Central memory CD4-positive, alpha-beta T cell (primary cell): ENCODE measurements around the gene EIF4A2.
"Not testable (repeated sequence)": the region's sequence is repeated elsewhere in the genome, so short reads cannot be mapped to it uniquely, and the experiment has no call there.

Experiments used
- DNase-seq: peaks from one replicate; pipeline ENCODE4 v3.0.0; 2022

Gene EIF4A2

DNA sequence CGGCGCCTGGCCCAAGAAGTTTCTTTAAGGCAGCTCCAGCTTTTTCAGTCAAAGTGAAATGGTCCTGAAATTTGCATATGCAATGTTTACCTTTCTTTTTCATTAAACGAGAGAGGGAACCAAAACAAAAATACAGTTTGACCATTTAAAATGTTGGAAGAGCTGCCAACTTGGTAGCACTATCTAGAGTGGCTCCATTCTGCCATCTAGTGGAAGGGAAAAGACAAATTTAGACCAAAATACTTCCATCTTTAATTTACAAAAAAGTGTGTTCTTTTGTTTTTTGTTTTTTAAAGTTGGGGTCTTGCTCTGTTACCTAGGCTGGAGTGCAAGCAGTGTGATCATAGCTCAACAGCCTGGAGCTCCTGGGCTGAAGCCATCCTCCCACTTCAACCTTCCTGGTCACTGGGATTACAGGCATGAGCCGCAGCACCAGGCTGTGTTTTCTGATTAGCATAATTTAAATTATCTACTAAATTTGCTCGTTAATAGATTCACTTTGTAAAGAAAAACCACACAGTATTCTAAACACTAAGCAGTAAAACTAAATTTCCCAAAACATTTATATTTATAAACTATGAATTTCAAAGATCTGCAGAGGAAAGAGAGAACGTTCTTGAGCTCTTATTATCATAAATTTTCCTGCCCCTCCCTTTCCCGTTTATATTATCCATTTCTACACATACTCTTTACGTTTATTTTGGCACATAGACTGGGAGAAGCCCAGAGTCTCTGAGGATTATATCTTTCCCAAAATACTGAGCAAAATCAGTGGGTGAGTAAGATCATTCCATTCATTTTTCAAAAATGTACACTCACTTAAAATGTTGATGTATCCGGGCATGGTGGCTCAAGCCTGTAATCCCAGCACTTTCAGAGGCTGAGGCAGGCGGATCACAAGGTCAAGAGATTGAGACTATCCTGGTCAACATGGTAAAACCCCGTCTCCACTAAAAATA, 38.3 kb downstream of the EIF4A2 start:
- DNase-seq = peak; percentile 33

DNA sequence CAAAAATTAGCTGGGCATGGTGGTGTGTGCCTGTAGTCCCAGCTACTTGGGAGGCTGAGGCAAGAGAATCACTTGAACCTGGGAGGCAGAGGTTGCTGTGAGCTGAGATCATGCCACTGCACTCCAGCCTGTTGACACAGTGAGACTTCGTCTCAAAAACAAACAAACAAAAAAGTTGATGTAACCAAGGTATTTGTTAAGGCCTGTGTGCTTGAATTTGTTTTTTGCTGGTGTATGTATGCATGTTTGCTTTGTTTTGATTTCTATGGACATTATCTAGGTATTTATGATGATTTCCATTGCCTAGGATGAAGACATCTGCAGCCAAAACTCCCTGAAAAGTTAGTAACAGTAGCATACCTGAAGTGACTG, 39.0 kb downstream of the EIF4A2 start:
- DNase-seq = not testable (repeated sequence)

DNA sequence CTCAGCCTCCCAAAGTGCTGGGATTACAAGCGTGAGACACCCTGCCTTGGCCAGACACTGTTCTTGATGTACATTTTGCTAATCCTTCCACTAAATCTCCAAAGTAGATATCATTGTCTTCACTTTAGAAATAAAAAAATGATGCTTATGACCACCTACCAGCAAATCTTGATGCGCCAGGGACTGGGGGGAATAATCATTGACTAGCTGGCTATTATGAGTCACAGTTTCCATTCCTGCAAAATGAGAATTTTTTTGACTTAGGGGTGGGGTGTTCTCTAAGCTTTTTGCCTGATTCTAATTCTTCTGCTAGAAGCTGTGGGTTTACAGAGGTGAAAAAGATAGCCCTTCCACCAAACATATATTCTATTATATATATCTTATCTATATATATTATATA, 40.0 kb downstream of the EIF4A2 start:
- no peak for DNase-seq

DNA sequence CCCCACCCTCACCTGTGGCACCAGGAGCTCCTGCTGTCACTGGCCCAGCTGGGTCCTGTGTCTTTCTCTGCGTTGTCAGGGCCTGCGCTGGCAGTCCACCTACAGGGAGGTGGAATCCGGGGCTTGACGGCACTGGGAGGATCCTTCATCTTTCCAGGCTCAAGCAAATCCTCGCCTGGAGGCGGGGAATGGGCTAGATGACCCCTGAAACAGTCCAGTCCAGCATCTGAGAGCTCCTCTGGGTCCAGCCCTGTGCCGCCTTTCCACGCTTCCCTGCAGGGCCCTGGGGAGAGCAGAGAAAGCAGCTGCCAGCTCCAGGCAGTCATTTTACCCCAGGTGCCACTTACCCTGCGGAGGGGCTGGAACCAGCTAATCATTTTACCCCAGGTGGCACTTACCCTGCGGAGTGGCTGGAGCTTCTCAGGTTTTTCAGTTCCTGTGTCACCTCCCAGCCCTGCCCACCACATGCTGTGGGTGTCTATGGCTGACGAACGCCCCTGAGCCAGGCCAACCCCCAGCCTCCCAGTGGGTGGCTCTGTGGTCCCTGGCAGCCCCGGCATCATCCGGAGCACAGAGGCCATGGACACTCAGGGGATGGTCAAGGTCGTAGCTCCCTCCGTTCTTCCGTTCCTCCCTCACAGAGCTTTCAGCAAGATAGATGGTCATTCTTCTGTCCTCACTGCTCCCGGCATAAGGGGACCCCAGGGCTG, 41.2 kb downstream of the EIF4A2 start:
- no peak for DNase-seq

DNA sequence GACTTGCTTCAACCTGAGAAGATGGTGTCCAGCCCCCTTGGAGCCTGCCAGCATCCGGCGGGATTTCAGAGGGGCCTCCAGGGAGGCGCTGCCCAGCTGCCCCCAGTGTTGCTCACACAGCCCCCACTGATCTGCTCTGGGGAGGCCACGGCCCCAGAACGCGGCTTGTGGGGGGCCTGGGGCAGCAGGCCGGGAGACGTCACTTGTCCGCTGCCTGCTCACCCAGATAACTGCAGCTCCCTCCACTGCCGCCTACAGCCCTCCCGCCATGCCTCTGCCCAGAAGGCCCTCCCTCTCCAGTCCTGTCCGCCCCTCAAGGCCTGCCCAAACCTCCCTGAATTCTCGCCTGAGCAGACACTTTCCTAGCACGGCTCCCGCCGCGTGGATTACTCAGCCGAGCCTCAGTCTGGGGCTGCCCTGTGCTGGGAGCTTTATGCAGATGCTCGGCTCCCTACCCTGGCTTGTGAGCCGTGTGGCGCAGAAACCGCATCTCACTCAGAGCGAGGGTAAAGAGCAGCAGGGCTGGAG, 42.0 kb downstream of the EIF4A2 start:
- no peak for DNase-seq

DNA sequence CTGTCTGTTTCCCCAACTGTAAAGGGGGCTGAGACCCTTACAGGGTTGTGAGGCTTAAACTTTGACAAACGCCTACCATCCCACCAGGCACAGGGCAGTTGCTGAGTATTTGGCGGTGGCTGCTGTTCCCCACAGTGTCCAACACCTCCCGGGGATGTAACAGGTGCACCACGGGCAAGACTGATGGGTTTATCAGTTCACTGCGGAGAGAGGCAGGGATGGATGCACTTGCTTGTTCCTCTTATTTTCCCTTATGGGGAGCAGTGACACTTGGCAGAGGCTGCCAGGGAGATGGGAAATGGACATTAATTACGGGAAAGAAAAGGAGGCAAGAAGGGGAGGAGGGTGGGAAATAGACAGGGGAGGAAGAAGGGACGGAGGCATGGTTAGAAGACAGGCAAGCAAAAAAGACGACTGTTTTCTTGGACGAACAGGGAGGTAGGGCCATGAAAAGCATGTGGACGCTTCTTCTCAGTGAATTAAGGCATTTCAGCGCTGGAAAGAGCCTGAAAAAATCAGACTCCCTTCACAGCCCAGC, 42.6 kb downstream of the EIF4A2 start:
- DNase-seq = no peak

DNA sequence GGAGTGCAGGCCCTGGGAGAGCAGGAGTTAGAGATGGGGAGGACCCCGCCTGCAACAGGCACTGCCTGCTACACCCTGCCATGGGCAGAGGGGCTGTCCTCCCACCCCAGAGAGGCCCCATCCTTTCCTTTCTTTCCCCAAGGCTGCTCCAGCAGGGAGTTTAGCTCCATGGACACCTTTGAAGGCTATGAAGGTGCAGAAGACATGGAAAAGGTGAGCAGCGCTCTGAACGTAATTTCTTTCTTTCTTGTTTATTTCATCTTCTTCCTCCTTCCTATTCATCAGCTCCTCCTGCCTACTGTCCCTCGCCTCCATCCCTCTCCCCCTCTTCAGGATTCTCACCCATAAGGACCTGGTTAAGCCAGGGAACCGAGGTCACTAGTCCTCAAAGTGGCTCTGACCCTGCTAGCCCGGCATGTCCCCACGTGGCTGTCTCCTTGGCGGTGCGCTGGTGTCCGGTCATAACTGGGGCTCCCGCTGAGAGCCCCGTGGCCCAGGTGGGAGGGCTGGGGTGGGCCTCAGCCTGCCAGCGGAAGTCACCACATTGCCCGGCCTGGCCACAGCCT, 43.1 kb downstream of the EIF4A2 start:
- DNase-seq = no peak

DNA sequence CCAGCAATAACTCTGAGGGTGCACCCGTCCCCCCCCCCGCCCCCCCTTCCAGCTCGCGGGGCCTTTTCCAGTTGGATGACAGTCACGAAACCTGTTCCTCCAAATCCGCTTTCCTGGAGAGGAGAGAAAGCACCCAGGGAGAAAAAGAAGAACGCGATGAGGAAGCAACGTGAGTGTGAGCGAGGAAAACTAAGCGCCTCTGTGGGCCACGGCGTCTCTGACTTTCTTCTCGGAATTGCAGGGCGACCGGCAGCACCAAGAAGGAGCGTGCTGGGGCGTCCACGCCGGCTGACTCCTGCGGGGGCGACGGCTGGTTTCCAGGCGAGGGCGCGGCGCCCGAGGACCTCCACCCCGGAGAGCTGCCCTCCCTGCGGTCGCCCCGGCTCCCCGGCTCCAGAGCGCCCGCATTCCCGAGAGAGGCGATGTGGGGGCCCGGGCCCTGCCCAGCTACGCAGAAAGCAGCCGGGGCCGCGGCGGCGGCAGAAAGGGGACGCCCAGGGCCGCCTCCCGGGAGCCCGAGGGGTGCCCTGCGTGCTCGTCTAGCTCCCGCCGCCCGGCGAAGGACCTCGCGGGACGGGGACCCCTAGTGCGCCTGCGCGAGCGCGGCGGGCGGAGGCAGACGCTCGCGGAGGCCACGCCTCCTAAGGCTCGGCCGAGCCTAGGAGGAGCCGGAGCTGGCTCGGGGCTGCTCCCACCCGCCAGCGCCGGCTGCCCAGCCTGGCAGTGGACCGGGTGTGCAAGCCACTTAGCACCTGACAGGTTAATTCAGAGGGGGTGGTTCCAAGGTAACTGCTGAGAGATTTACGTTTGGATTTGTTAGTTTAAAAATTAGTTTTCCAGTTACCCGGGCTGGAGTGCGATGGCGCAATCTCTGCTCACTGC, 43.8 kb downstream of the EIF4A2 start:
- DNase-seq = peak; percentile 85

DNA sequence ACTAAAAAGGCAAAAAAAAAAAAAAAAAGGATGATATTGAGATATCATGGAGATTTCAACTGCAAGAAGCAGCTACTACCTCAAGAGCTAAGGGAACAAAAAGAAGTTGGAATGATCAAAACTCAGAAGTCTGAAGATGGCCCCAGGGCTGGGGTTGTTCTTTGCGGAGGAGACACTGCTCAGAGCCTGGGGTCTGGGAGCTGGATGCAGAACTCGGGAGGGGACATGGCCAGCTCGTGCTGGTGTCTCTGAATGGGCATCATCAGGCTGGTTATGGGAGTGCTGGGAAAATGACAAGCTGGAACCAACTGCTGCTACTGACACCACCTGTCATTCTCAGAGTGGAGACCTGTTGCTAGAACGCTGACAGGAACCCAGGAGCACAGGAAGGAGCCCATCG, 45.0 kb downstream of the EIF4A2 start:
- no peak for DNase-seq

DNA sequence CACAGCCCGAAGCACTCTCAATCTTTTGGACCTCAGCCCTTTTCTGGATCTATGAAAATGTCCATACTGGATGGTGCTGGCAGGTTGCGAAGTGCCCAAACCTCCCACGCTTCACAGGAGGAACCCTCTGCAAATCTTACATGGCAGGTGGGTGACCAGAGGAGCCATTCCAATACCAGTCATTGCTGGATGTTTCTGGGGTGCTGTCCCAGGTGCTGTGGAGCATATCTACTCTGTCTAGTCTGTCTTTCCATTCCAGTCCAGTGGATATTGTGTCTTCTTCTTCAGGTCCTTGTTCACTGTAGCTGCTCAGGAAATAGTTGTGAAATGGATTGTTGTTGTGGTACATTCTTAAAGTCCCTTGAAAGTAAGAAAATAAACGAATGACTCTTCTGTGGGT, 48.4 kb downstream of the EIF4A2 start:
- no peak for DNase-seq

DNA sequence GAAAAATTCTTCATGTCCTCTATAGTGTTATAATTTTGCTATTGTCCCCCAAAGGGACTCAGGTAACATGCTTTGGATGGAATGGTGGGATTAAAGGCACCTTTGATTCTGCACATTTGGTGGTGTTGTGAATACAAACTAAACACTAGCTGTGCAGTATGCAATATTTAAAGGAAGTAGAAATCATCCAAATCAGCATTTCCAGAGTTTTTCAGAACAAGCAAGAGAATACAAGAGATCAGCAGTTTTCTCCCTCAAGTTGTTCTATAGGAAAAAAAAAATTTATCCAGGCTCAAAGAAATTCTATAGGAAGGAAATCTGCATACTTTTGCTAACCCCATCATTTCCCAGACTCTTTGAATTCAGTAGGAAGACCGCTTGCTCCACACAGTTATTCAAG, 48.9 kb downstream of the EIF4A2 start:
- DNase-seq = no peak
